Islet of Langerhans (tissue), 1 donor: ENCODE measurements around the gene NEU2.

ENCODE experiments used
- FAIRE-seq: peaks from one replicate; lab custom pipeline; 2011; peaks lifted over from hg19 to GRCh38; lab: Jason Lieb, UNC

The NEU2 gene

GRCh38 chr2:233032551-233033320, at the start of gene NEU2:
Gene NEU2 (plus strand): TSS chr2:233032672. CDS start chr2:233032672, 0 bp downstream.
- no peak for FAIRE-seq

GRCh38 chr2:232982926-232983668, 49.4 kb upstream of the NEU2 start:
- FAIRE-seq = no peak

GRCh38 chr2:232983669-232984140, 48.8 kb upstream of the NEU2 start:
- no peak for FAIRE-seq

GRCh38 chr2:232984451-232985207, 47.8 kb upstream of the NEU2 start:
- no peak for FAIRE-seq

- FAIRE-seq = no peak
Observed at GRCh38 chr2:232986155-232986554, 46.3 kb upstream of the NEU2 start.

- no peak for FAIRE-seq
Observed at GRCh38 chr2:232993231-232993821, 39.1 kb upstream of the NEU2 start.

GRCh38 chr2:232994446-232994845, 38.0 kb upstream of the NEU2 start:
- no peak for FAIRE-seq

- FAIRE-seq = no peak
Observed at GRCh38 chr2:232997749-232998665, 34.5 kb upstream of the NEU2 start.

GRCh38 chr2:232998666-232998985, 33.8 kb upstream of the NEU2 start:
- no peak for FAIRE-seq

GRCh38 chr2:232999354-232999753, 33.1 kb upstream of the NEU2 start:
- no peak for FAIRE-seq

- no peak for FAIRE-seq
Observed at GRCh38 chr2:233000886-233001750, 31.4 kb upstream of the NEU2 start.

GRCh38 chr2:233002829-233003657, 29.4 kb upstream of the NEU2 start:
- no peak for FAIRE-seq

- no peak for FAIRE-seq
Observed at GRCh38 chr2:233003658-233004555, 28.6 kb upstream of the NEU2 start.

GRCh38 chr2:233005096-233005495, 27.4 kb upstream of the NEU2 start:
- FAIRE-seq = no peak

GRCh38 chr2:233006648-233007047, 25.8 kb upstream of the NEU2 start:
- FAIRE-seq = no peak

GRCh38 chr2:233007270-233007669, 25.2 kb upstream of the NEU2 start:
- FAIRE-seq = no peak

- no peak for FAIRE-seq
Observed at GRCh38 chr2:233007739-233008138, 24.7 kb upstream of the NEU2 start.

- FAIRE-seq = no peak
Observed at GRCh38 chr2:233009661-233010060, 22.8 kb upstream of the NEU2 start.
